T-helper 22 cell (primary cell): ENCODE data around the gene PARVB.
"Not testable (repeated sequence)": the region's sequence is repeated elsewhere in the genome, so short reads cannot be mapped to it uniquely, and the experiment has no call there.

Experiments used
- DNase-seq: peaks from one replicate; pipeline ENCODE4 v3.0.0-alpha.2; 2020; ENCODE audit warnings: low read depth

Gene PARVB

GRCh38 chr22:44056649-44057048, 32.5 kb downstream of the PARVB start:
- not testable (repeated sequence) for DNase-seq

GRCh38 chr22:44057401-44057987, 33.4 kb downstream of the PARVB start:
- no peak for DNase-seq

- no peak for DNase-seq
These were observed 39.6 kb downstream of the PARVB start for GRCh38 chr22:44063462-44064371.

- no peak for DNase-seq
These were observed 42.9 kb downstream of the PARVB start for GRCh38 chr22:44067033-44067432.

- no peak for DNase-seq
These were observed 43.8 kb downstream of the PARVB start for GRCh38 chr22:44067901-44068300.

GRCh38 chr22:44068422-44069191, 44.5 kb downstream of the PARVB start:
- no peak for DNase-seq

- no peak for DNase-seq
These were observed 45.9 kb downstream of the PARVB start for GRCh38 chr22:44070029-44070428.

- DNase-seq: no peak
These were observed 47.8 kb downstream of the PARVB start for GRCh38 chr22:44071781-44072326.

GRCh38 chr22:44074337-44074984, 50.4 kb downstream of the PARVB start:
- no peak for DNase-seq

- DNase-seq: no peak
These were observed 50.9 kb downstream of the PARVB start for GRCh38 chr22:44075022-44075421.

GRCh38 chr22:44075670-44076069, 51.6 kb downstream of the PARVB start:
- DNase-seq: no peak

GRCh38 chr22:44076825-44077224, 52.7 kb downstream of the PARVB start:
- DNase-seq: no peak

- DNase-seq: peak; percentile 30
These were observed 57.1 kb downstream of the PARVB start for GRCh38 chr22:44080936-44081861.

- DNase-seq: no peak
These were observed 58.7 kb downstream of the PARVB start for GRCh38 chr22:44082801-44083200.

GRCh38 chr22:44084044-44084772, 60.1 kb downstream of the PARVB start:
- DNase-seq: no peak

- DNase-seq: no peak
These were observed 61.7 kb downstream of the PARVB start for GRCh38 chr22:44085743-44086270.

GRCh38 chr22:44086271-44087088, 62.4 kb downstream of the PARVB start:
- DNase-seq: no peak

- no peak for DNase-seq
These were observed 63.0 kb downstream of the PARVB start for GRCh38 chr22:44087089-44087430.

GRCh38 chr22:44088976-44089570, 65.0 kb downstream of the PARVB start:
- no peak for DNase-seq
